Dermis blood vessel endothelial cell (primary cell): ENCODE results near the gene ARHGAP26. TPM values are rescaled to one million over a fixed set of nuclear protein-coding genes. Genes with fewer than 3 reads are reported as not detected.

Experiments used
- DNase-seq: peaks from one replicate; pipeline ENCODE4 v3.0.0; 2010
- total RNA-seq: library from RNA; depleted of rRNA; stranded (reverse); fragments of >200 nt; gene quantifications from 2 replicates; pipeline ENCODE4 v1.2.3, GENCODE V29; 2014

Gene ARHGAP26
- total RNA-seq, 1 donor from 2014 or later, result 51.7 TPM

GRCh38 chr5:142849880-142850279 is 79.7 kb downstream of the ARHGAP26 start:
- DNase-seq, result no peak

GRCh38 chr5:142851731-142852130 is 81.6 kb downstream of the ARHGAP26 start:
- DNase-seq, result no peak

- DNase-seq, result no peak
Observed at GRCh38 chr5:142852416-142853198, 82.4 kb downstream of the ARHGAP26 start.

GRCh38 chr5:142853682-142854081 is 83.5 kb downstream of the ARHGAP26 start:
- peak; percentile 83 for DNase-seq

GRCh38 chr5:142856269-142856782 is 86.1 kb downstream of the ARHGAP26 start:
- no peak for DNase-seq

GRCh38 chr5:142857405-142857804 is 87.2 kb downstream of the ARHGAP26 start:
- peak; percentile 62 for DNase-seq

- DNase-seq, result no peak
Observed at GRCh38 chr5:142859037-142859436, 88.9 kb downstream of the ARHGAP26 start.

GRCh38 chr5:142860270-142860669 is 90.1 kb downstream of the ARHGAP26 start:
- DNase-seq, result peak; percentile 56

- no peak for DNase-seq
Observed at GRCh38 chr5:142861011-142861410, 90.8 kb downstream of the ARHGAP26 start.

- DNase-seq, result no peak
Observed at GRCh38 chr5:142862594-142862993, 92.4 kb downstream of the ARHGAP26 start.

GRCh38 chr5:142863856-142864255 is 93.7 kb downstream of the ARHGAP26 start:
- no peak for DNase-seq

- DNase-seq, result no peak
Observed at GRCh38 chr5:142864290-142865260, 94.4 kb downstream of the ARHGAP26 start.

GRCh38 chr5:142865631-142866030 is 95.5 kb downstream of the ARHGAP26 start:
- DNase-seq, result no peak

- DNase-seq, result peak; percentile 87
Observed at GRCh38 chr5:142866563-142867275, 96.5 kb downstream of the ARHGAP26 start.

- DNase-seq, result no peak
Observed at GRCh38 chr5:142869886-142870285, 99.7 kb downstream of the ARHGAP26 start.

GRCh38 chr5:142870532-142871362 is 100.6 kb downstream of the ARHGAP26 start:
- DNase-seq, result no peak

- no peak for DNase-seq
Observed at GRCh38 chr5:142871363-142872193, 101.4 kb downstream of the ARHGAP26 start.

GRCh38 chr5:142872217-142872616 is 102.0 kb downstream of the ARHGAP26 start:
- DNase-seq, result no peak

- DNase-seq, result peak; percentile 97
Observed at GRCh38 chr5:142872795-142873194, 102.6 kb downstream of the ARHGAP26 start.

GRCh38 chr5:142873831-142874230 is 103.7 kb downstream of the ARHGAP26 start:
- DNase-seq, result peak; percentile 42

GRCh38 chr5:142874540-142874939 is 104.4 kb downstream of the ARHGAP26 start:
- DNase-seq, result peak; percentile 97
